Measurements from ENCODE around the gene SLC2A9.

DNA sequence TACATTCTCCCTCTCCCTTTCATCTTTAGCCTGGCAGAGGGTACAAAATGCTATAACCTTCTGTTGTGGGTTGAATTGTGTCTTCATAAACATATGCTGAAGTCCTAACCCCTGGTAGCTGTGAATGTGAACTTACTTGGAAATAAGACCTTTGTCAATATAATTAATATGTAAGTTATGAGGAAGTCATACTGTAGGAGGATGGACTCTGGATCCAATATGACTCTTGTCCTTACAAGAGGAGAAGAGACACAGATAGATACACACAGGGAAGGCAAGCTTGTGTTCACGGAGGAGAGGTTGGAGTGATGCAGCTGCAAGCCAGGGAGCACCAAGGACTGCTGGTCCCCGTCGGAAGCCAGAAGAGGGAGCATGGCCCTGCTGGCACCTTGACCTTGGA, 94.7 kb downstream of the SLC2A9 start:
- no peak for TF ChIP-seq POLR2AphosphoS5 (IDR thresholded peaks at IDR 0.05)
- TF ChIP-seq, protein P1, sequence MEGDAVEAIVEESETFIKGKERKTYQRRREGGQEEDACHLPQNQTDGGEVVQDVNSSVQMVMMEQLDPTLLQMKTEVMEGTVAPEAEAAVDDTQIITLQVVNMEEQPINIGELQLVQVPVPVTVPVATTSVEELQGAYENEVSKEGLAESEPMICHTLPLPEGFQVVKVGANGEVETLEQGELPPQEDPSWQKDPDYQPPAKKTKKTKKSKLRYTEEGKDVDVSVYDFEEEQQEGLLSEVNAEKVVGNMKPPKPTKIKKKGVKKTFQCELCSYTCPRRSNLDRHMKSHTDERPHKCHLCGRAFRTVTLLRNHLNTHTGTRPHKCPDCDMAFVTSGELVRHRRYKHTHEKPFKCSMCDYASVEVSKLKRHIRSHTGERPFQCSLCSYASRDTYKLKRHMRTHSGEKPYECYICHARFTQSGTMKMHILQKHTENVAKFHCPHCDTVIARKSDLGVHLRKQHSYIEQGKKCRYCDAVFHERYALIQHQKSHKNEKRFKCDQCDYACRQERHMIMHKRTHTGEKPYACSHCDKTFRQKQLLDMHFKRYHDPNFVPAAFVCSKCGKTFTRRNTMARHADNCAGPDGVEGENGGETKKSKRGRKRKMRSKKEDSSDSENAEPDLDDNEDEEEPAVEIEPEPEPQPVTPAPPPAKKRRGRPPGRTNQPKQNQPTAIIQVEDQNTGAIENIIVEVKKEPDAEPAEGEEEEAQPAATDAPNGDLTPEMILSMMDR (IDR thresholded peaks at IDR 0.05): no peak
- TF ChIP-seq POLR2A (IDR thresholded peaks at IDR 0.05): no peak
